ENCODE data around the gene SULT1C3. TPM values are rescaled to one million over a fixed set of nuclear protein-coding genes. Genes with fewer than 3 reads are reported as not detected.

The SULT1C3 gene
- total RNA-seq, 1 donor from 2014 or later: not detected

DNA sequence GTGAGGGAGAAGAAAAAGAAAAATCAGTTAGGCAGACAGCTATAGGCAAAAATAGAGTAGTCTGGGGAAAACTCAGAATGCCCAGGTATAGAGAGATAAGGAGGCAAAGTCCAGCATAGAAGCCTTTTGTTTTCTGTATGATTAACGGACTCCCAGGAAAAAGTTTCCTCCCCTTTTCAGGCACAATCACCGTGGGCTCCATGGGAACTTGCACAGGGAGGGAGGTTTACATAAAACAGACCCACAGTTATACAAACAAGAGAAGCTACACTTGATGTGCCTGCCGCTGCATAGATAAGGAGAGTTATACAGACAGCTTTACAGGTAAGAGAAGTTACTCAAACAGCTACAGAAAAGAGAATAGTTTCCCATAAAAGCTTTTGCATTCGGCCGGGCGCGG is 39.2 kb upstream of the SULT1C3 start:
- Histone ChIP-seq H3K4me3 (no peak overlapping the region), H3K9me3 (no peaks in the 10 kb centered on the region), H3K4me1 (no peaks in the 10 kb centered on the region), H3K27ac (no peak overlapping the region), H3K27me3 (ENCODE audit: low read depth) (no peaks in the 10 kb centered on the region), H3K36me3 (no peaks in the 10 kb centered on the region)
- DNase-seq (no peak), ATAC-seq (no peak)
- intact Hi-C loops (cut with DNase I): no loop called here
- TF ChIP-seq, protein P1, sequence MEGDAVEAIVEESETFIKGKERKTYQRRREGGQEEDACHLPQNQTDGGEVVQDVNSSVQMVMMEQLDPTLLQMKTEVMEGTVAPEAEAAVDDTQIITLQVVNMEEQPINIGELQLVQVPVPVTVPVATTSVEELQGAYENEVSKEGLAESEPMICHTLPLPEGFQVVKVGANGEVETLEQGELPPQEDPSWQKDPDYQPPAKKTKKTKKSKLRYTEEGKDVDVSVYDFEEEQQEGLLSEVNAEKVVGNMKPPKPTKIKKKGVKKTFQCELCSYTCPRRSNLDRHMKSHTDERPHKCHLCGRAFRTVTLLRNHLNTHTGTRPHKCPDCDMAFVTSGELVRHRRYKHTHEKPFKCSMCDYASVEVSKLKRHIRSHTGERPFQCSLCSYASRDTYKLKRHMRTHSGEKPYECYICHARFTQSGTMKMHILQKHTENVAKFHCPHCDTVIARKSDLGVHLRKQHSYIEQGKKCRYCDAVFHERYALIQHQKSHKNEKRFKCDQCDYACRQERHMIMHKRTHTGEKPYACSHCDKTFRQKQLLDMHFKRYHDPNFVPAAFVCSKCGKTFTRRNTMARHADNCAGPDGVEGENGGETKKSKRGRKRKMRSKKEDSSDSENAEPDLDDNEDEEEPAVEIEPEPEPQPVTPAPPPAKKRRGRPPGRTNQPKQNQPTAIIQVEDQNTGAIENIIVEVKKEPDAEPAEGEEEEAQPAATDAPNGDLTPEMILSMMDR (IDR thresholded peaks at IDR 0.05): no peak

DNA sequence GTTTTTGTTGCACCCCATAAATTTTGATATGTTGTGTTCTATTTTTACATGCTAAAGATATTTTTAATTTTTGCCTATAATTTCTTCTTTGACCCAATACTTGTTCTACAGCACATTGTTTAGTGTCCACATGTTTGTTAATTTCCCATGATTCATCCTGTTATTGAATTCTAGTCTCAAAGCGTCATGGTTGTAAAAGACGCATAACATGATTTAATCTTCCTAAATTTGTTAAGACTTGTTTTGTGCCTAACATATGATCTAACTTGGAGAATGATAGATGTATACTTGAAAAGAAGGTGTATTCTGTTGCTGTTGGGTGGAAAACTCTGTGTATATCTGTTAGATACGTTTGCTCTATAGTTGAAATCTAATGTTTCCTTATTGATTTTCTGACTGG is 27.1 kb upstream of the SULT1C3 start:
- no peak for ATAC-seq
- Histone ChIP-seq H3K27ac (no peak overlapping the region), H3K36me3 (no peaks in the 10 kb centered on the region), H3K4me3 (no peak overlapping the region), H3K4me1 (no peaks in the 10 kb centered on the region), H3K9me3 (no peaks in the 10 kb centered on the region), H3K27me3 (ENCODE audit: low read depth) (no peaks in the 10 kb centered on the region)
- TF ChIP-seq, protein P1 (IDR thresholded peaks at IDR 0.05): no peak
- intact Hi-C loops (cut with DNase I): no loop called here
- no peak for DNase-seq

DNA sequence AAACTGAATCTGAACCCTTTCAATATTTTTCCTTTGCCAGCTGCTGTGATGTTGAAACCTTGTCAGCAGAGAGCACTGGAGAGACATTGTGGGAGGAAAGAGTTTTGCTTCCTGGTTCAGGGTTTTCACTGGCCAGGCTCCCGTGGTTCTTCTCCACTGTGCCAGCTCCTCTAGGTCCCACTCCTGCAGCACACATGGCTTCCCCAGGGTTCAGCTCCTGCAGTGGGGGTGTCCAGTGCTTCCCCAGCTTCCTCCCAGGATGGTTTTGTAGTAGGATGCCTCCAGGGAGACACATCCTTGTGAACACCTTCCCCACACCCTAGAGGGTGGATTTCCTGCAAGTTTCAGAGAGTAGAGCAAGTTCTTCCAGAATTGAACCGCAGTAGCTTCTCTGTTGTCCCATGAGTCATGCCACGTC is 24.0 kb upstream of the SULT1C3 start:
- intact Hi-C loops (cut with DNase I): no loop called here
- ATAC-seq (peak; percentile 68 to 86), DNase-seq (no peak)
- TF ChIP-seq, protein P1 (IDR thresholded peaks at IDR 0.05): peak; percentile 28
- Histone ChIP-seq H3K27ac (no peak overlapping the region), H3K4me1 (no peaks in the 10 kb centered on the region), H3K4me3 (no peak overlapping the region), H3K9me3 (no peaks in the 10 kb centered on the region), H3K36me3 (no peaks in the 10 kb centered on the region), H3K27me3 (ENCODE audit: low read depth) (no peaks in the 10 kb centered on the region)

DNA sequence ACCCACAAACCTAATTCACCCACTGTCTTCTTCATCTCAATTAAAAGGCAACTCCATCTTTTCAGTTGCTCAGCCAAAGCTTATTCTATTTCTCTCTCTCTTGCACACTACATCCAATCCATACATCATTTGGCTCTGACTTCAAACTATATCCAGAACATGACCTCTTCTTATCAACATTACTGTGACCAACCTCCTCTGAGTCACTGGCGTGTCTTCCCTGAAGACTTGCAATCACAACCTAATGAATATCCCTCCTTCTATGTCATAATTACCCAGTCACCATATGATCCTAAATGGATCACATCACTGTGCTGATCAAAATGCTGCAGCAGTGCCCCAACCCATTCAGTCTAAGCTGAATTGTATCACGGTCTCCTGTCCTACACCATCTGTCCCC is 22.6 kb upstream of the SULT1C3 start:
- ATAC-seq (no peak), DNase-seq (no peak)
- TF ChIP-seq, protein P1 (IDR thresholded peaks at IDR 0.05): no peak
- no peaks in the 10 kb centered on the region for H3K27me3 ChIP-seq (ENCODE audit: low read depth)
- H3K9me3 ChIP-seq: no peaks in the 10 kb centered on the region
- H3K36me3 ChIP-seq: no peaks in the 10 kb centered on the region
- H3K4me3 ChIP-seq: no peak overlapping the region
- intact Hi-C loops (cut with DNase I): no loop called here
- H3K4me1 ChIP-seq: no peaks in the 10 kb centered on the region
- no peak overlapping the region for H3K27ac ChIP-seq

DNA sequence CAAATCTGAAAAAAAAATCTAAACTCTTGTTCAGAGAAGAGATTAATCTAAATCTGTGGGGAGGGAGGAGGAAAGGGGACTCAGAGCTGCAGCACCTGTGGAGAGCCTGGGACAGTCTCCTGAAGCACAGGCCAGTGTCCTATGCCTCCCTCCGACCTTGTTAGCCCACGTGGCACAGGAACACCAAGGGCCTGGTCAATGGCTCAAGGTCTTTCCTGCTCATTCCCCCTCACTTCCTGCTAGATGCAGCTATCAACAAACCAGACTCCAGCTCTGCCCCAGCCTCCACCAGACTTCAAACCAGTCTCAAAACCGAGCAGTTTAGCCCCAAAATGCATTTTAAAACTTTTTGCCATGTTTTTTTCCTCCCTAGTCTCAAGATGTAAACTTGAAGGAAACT is 20.1 kb upstream of the SULT1C3 start:
- TF ChIP-seq, protein P1 (IDR thresholded peaks at IDR 0.05): no peak
- Histone ChIP-seq H3K36me3 (no peaks in the 10 kb centered on the region), H3K4me1 (no peaks in the 10 kb centered on the region), H3K27ac (no peak overlapping the region), H3K4me3 (no peak overlapping the region), H3K27me3 (ENCODE audit: low read depth) (no peaks in the 10 kb centered on the region), H3K9me3 (peaks cover 14% of the 10 kb centered on the region)
- ATAC-seq (no peak), DNase-seq (no peak)
- intact Hi-C loops (cut with DNase I): no loop called here

DNA sequence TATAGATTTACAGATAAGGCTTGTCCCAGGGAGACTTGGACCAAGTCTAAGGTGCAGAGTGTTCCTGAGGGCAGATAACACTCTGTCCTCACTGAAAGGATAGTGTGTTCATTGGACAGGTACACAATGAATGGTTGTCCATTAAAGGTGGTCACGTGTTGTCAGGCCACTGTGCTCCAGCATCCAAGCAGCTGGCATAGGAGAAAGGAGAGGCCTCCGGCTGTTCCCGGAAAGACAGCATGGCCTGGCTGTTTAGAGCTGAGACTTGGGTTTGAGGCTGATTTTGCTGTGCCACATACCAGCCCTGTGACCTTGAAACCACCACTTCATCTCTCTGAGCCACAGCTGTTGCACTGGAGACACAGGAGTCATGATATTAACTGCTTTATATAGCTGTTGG is 19.6 kb upstream of the SULT1C3 start:
- Histone ChIP-seq H3K27me3 (ENCODE audit: low read depth) (no peaks in the 10 kb centered on the region), H3K36me3 (no peaks in the 10 kb centered on the region), H3K9me3 (peaks cover 14% of the 10 kb centered on the region), H3K27ac (no peak overlapping the region), H3K4me3 (no peak overlapping the region), H3K4me1 (no peaks in the 10 kb centered on the region)
- DNase-seq: no peak
- TF ChIP-seq, protein P1 (IDR thresholded peaks at IDR 0.05): no peak
- intact Hi-C loops (cut with DNase I): no loop called here
- ATAC-seq: no peak
